KG1 (cell line): ENCODE measurements around the gene NOL12.
"Not testable (repeated sequence)": the region's sequence is repeated elsewhere in the genome, so short reads cannot be mapped to it uniquely, and the experiment has no call there.

ENCODE experiments used
- DNase-seq: peaks from one replicate; lab custom pipeline; 2025; lab: John Stamatoyannopoulos, UW

The NOL12 gene

GRCh38 chr22:37713761-37714160, 27.6 kb downstream of the NOL12 start:
- no peak for DNase-seq

DNA sequence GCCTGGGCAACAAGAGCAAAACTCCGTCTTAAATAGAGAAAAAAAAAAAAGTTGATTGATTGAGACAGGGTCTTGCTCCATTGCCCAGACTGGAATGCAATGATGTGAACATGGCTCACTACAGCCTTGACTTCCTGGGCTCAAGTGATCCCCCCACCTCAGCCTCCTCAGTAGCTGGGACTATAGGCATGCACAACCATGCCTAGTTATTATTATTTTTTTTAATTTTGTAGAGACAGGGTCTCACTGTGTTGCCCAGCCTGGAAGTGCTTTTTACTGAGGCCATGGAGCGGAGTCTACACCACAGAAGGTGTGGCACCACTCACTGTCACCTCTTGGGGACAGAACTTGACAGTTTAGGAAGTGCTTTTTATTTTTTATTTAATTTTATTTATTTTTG, 28.5 kb downstream of the NOL12 start:
- DNase-seq, result no peak

GRCh38 chr22:37715760-37716159, 29.6 kb downstream of the NOL12 start:
- DNase-seq, result no peak

DNA sequence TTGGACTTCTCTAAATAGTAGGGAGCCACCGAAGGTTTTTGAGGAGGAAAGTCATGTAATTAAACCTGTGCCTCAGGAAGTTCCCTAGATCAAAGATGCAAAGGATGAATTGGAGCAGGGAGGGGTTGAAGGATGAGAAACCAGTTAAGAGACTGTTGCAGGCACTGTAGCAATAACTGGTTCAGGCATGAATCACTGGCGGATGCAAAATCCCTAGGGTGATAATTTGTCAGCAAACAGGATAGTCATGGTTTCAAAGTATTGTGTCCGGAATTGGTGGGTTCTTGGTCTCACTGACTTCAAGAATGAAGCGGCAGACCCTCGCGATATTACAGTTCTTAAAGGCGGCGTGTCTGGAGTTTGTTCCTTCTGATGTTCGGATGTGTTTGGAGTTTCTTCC, 30.6 kb downstream of the NOL12 start:
- DNase-seq, result no peak

GRCh38 chr22:37717235-37717634, 31.1 kb downstream of the NOL12 start:
- DNase-seq, result not testable (repeated sequence)

DNA sequence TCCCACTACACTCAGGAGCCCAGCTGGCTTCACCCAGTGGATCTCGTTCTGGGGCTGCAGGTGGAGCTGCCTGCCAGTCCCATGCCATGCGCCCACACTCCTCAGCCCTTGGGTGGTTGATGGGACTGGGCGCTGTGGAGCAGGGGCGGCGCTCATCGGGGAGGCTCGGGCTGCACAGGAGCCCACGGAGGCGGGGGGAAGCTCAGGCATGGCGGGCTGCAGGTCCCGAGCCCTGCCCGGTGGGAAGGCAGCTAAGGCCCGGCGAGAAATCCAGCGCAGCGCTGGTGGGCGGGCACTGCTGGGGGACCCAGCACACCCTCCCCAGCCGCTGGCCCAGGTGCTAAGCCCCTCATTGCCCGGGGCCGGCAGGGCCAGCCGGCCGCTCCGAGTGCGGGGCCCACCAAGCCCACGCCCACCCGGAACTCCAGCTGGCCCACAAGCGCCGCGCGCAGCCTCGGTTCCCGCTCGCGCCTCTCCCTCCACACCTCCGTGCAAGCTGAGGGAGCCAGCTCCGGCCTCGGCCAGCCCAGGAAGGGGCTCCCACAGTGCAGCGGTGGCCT, 31.7 kb downstream of the NOL12 start:
- DNase-seq, result not testable (repeated sequence)

- DNase-seq, result no peak
These were observed 39.6 kb downstream of the NOL12 start for GRCh38 chr22:37725551-37726240.

DNA sequence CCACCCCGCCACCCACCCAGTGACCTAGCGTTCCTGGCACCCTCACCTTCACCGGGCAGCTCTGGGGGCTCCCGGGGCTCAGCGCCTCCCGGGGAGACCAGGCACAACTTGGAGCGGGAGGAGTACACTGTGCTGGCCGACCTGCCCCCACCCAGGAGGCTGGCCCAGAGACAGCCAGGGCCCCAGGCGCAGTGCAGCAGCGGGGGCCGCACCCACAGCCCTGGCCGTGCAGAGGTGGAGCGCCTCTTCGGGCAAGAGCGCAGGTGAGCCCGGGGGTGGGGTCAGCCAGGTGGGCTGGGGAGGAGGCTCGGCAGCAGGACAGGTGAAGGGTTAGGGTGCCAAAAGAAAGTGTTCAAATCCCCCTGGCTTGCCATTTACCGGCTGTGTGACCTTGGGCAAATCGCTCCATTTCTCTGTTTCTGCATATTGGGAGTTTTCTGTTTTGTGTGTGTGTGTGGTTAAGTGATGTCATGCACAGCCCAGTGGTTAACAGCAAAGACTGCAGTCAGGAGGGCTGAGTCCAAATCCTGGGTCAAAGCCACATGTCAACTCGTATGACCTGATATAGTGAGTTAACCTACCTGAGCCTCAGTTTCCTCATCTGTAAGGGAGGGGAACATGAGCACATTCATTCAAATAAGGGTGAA, 40.2 kb downstream of the NOL12 start:
- no peak for DNase-seq

GRCh38 chr22:37728620-37729019, 42.5 kb downstream of the NOL12 start:
- no peak for DNase-seq

DNA sequence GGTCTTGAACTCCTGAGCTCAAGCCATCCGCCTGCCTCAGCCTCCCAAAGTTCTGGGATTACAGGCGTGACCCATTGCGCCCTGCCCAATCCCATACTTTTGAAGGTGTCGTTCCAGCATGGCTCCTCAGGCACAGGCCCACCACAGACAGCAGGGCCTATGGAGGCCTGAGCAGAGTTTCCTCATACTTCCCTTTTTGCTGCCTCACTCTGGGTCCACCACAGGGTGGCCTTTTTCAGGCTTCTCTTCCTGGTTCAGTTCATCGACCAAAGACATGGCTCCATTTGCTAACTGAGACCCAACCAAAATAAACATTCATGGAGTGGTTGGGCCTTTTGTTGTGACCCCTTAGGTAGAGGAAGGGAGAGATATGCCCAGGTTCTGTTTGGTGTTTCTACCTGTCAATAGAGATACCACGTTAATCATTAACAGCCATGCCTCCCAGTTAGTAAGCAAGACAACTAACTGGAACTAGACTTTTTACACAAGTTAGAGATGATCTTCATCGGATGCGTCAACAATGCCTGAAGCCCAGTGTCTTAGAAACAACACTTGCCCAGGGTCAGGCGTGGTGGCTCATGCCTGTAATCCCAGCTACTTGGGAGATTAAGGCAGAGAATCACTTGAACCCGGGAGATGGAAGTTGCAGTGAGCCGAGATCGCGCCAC, 45.8 kb downstream of the NOL12 start:
- DNase-seq, result peak; percentile 14

DNA sequence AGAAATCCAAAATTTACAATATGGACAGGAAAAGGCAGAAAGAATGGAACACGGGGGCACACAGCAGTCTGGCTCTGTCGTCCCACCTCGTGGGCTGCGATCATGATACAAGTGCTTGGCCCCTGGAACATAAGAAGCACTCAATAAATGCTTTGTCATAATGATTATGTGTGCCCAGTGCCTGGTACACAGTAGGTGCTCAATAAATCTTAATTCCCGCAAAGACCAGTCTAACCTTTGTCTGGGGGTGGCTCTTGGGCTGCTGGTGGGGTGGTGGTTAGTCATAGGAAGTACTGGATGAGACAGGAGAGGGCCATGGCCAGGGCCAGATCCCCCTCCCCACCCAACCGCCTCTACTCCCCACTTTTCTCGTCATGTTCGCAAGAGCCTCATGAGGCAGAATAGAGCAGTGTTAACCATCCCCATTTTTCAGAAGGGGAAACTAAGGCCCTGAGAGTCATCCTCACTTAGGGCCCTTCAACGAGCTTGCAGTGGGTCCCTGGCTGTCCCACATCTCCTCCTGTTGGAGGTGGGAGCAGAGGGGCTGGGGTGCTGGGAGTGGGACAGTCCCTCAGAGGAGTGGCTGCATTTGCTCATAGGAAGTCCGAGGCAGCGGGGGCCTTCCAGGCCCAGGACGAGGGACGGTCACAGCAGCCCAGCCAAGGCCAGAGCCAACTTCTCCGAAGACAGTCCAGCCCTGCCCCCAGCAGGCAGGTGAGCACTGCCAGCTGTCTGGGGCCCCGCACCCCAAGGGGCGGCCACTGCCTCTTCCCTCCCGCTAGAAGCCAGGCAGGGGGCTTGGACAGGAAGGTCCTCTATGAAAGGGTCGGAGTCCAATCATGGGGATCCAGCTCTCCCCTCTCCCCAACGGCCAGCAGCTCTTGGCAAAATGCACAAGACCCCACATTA, 46.8 kb downstream of the NOL12 start:
- no peak for DNase-seq

GRCh38 chr22:37733625-37734401, 47.7 kb downstream of the NOL12 start:
- no peak for DNase-seq

GRCh38 chr22:37734402-37734700, 48.2 kb downstream of the NOL12 start:
- DNase-seq, result no peak

DNA sequence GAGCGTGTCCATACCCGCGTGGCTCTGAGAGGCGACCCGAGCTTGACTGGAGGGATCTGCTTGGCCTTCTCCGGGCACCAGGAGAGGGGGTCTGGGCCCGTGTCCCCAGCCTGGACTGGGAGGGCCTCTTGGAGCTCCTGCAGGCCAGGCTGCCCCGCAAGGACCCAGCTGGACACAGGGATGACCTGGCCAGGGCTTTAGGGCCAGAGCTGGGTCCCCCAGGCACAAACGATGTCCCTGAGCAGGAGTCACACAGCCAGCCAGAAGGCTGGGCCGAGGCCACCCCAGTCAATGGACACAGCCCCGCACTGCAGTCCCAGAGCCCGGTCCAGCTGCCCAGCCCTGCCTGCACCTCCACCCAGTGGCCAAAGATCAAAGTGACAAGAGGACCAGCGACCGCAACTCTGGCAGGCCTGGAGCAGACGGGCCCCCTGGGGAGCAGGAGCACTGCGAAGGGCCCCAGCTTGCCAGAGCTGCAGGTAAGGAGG, 48.9 kb downstream of the NOL12 start:
- no peak for DNase-seq

GRCh38 chr22:37739035-37739434, 52.9 kb downstream of the NOL12 start:
- no peak for DNase-seq

GRCh38 chr22:37739611-37740049, 53.5 kb downstream of the NOL12 start:
- no peak for DNase-seq

DNA sequence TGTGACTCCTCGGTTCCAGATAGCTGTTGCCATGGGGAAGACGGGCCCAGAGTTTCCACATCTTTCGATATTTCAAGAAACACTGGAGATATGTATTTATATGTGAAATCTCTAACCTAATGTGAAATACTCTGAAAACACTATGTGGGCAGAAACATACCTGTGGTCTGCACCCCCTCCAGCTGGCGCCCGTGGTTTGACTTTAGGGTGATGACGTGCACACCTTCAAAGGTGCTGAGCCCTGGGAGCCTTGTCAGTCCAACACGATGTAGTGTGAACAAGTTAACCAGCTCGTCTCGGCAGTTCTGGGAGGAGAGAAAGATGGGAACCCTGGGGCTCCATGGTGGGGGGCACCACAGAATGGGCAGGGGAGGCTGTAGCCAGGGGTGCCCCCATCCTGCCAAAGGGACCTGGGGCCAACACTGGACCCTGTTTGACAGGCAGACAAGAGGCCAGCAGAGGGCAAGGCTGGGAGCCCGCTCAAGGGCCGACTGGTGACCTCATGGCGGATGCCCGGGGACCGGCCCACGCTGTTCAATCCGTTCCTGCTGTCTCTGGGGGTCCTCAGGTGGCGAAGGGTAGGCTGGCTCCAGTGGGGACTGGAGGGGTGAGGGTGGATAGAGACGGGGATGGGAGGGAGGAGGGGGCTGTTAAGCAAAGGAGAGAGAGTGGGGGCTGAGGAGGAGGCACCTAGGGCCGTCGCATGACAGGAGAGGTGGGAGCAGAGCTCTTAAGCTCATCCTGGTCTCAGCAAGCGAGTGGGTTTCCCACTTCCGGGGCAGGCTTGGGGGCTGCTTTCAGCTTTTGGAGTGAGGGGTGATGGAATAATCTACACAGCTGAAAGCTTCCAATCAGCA, 54.5 kb downstream of the NOL12 start:
- no peak for DNase-seq

DNA sequence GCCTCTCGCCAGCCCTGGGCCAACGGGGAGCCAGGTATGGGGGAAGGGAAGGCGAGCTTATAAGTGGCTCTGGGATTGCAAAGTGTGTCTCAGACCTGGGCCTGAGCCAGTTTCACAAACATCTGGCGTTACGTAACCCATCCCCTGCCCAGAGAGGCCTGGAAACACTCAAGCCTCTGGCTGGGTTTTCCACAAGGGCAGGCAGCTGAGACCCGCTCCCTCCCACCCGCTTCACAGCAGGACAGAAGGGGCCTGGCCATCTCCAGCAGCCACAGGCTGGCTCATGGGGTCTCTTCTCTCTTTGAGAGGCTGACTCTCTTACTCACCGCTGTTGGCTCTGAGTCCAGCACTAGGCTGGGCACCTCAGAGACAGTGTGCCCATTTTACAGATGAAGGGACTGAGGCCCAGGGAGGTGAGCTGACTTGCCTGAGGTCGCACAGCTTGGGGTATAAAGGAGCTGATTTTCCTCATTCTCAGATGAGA, 55.2 kb downstream of the NOL12 start:
- DNase-seq, result no peak

- DNase-seq, result no peak
These were observed 56.4 kb downstream of the NOL12 start for GRCh38 chr22:37742376-37743171.
